Spleen (tissue), 11 donors: ENCODE data around the gene AFF1. TPM values are rescaled to one million over a fixed set of nuclear protein-coding genes. Genes with fewer than 3 reads are reported as not detected.

Experiments
- DNase-seq: peaks from one replicate; pipeline ENCODE4 v3.0.0-alpha.2; 2020
- H3K27ac ChIP-seq, 8 donors: fragments of 200-600 bp; sonication (generic) in 7 of 8; 1 replicate in 4 of 8; 2 replicates in 4 of 8; pipeline versions ENCODE4 v1.5.0 to v1.8.0; 2016 to 2021; ENCODE audit warnings: inconsistent platforms in 4 of 8, mild to moderate bottlenecking in 4 of 8, moderate library complexity in 1 of 8
- H3K27me3 ChIP-seq, 7 donors: fragments of 200-600 bp; sonication (generic) in 6 of 7; replicated peaks in 1 of 7; 1 replicate in 4 of 7; 2 replicates in 3 of 7; pipeline versions ENCODE4 v1.5.0 to v1.8.0; 2016 to 2021; ENCODE audit warnings: inconsistent platforms in 3 of 7, mild to moderate bottlenecking in 1 of 7
- H3K36me3 ChIP-seq, 6 donors: fragments of 200-600 bp; sonication (generic) in 5 of 6; 1 replicate in 4 of 6; 2 replicates in 2 of 6; pipeline versions ENCODE4 v1.5.0 to v1.8.0; 2016 to 2021; ENCODE audit warnings: inconsistent platforms in 2 of 6
- H3K4me1 ChIP-seq, 6 donors: fragments of 200-600 bp; sonication (generic) in 5 of 6; 1 replicate in 3 of 6; 2 replicates in 3 of 6; pipeline versions ENCODE4 v1.5.0 to v1.8.0; 2016 to 2021; ENCODE audit warnings: inconsistent platforms in 3 of 6
- H3K4me3 ChIP-seq, 8 donors: fragments of 200-600 bp; sonication (generic) in 7 of 8; 1 replicate in 4 of 8; 2 replicates in 4 of 8; pipeline versions ENCODE4 v1.5.0 to v1.8.0; 2016 to 2021; ENCODE audit warnings: inconsistent platforms in 4 of 8, mild to moderate bottlenecking in 4 of 8, moderate library complexity in 2 of 8
- H3K9me3 ChIP-seq, 8 donors: fragments of 200-600 bp; sonication (generic) in 7 of 8; 1 replicate in 4 of 8; 2 replicates in 4 of 8; pipeline versions ENCODE4 v1.5.0 to v1.8.0; 2016 to 2021; ENCODE audit warnings: inconsistent platforms in 4 of 8
- POLR2A ChIP-seq, 3 donors: fragments of 450-650 bp; IDR thresholded peaks; one replicate each; pipeline ENCODE4 v1.5.1; 2017; ENCODE audit warnings: antibody characterized with exemption in 3 of 3, mild to moderate bottlenecking in 1 of 3
- POLR2AphosphoS5 ChIP-seq, 3 donors: sonication (generic); formaldehyde crosslinking; IDR thresholded peaks; one replicate each; pipeline ENCODE4 v1.5.1; 2017; ENCODE audit warnings: antibody characterized with exemption in 3 of 3
- WGBS, 5 donors: extraction: QIAGEN DNeasy Blood & Tissue Kit in 3 of 5; methylation state at CpG; one replicate each; pipeline versions ENCODE4 v1.1.5 to v1.1.7; 2013 to 2018; 5-methylcytosine and 5-hydroxymethylcytosine counted together
- intact Hi-C: fragments of 100-400 bp; cut with DNase I; formaldehyde crosslinking; loops from one replicate; pipeline ENCODE4 v1.15.0; 2023; ENCODE audit warnings: low total_unique reads
- polyA plus RNA-seq, 3 donors: library from polyadenylated mRNA; stranded (reverse); fragments of 200-250 nt; gene quantifications; one replicate each; pipeline ENCODE4 v1.2.1, GENCODE V29; 2013
- total RNA-seq, 7 donors: library from RNA; depleted of rRNA in 3 of 7; stranded (reverse); fragments of >200 nt in 3 of 7; fragmentation: NEBNext Ultra II Directional in 4 of 7; extraction: Animal tissue kit (Norgen Biotek cat#: 25700) in 4 of 7; gene quantifications; one replicate each; pipeline versions ENCODE4 v1.1.0 to v1.2.1, GENCODE V29; 2016 to 2021
- TF ChIP-seq, protein P1 (sequence below), 11 experiments: fragments of 200-600 bp in 7 of 11; fragments of 450-650 bp in 4 of 11; sonication (generic) in 4 of 11; IDR thresholded peaks in 8 of 11; conservative IDR thresholded peaks in 3 of 11; 1 replicate in 7 of 11; 2 replicates in 4 of 11; pipeline versions ENCODE4 v1.4.0 to v1.8.0; 2016 to 2021; ENCODE audit warnings: antibody characterized with exemption in 11 of 11, inconsistent platforms in 4 of 11, mild to moderate bottlenecking in 1 of 11
- donor health status: healthy with polysubstance abuse.
- donor health status: DM: no; HTN: no; CAD: no; lungs with moderate emphysema.
- donor health status: DM: no; HTN: no; CAD: no.
- donor health status: Bipolar disorder and iron deficiency.
- donor health status: healthy.
- donor health status: DM: no; HTN: no; CAD: no.
- donor health status: DM: yes; HTN: yes; CAD: no.

AFF1 gene
- total and polyA plus RNA-seq, 10 donors: 4.4 to 119 (median 80.8) TPM

DNA sequence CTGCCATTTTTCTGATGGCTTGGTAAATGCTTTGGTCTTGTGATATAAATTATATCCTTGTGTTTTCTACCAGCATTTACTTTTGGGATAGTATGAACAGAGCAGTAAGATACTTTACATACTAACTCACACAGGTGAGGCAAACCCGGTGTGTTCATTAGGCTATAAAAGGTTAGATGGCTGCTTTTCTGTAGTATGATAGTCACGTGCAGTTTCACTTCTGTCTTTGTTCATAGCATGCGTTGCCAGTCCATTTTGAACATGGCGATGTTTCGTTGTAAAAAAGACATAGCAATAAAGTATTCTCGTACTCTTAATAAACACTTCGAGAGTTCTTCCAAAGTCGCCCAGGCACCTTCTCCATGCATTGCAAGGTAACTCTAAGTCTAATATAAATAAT lies 197.2 kb downstream of the AFF1 start:
- no peak for DNase-seq
- WGBS, 5 donors: 88 to 92% (median 88%) methylated on average over 8 of the region's 8 CpGs
- Histone ChIP-seq H3K4me1 (no peaks in the 10 kb centered on the region), H3K36me3 (peaks cover 0 to 100% (median 96%) of the 10 kb centered on the region in 6 donors), H3K27me3 (no peaks in the 10 kb centered on the region), H3K4me3 (no peak overlapping the region), H3K27ac (no peak overlapping the region), H3K9me3 (no peaks in the 10 kb centered on the region)
- TF ChIP-seq POLR2AphosphoS5 (IDR thresholded peaks at IDR 0.05): no peak
- TF ChIP-seq, protein P1, sequence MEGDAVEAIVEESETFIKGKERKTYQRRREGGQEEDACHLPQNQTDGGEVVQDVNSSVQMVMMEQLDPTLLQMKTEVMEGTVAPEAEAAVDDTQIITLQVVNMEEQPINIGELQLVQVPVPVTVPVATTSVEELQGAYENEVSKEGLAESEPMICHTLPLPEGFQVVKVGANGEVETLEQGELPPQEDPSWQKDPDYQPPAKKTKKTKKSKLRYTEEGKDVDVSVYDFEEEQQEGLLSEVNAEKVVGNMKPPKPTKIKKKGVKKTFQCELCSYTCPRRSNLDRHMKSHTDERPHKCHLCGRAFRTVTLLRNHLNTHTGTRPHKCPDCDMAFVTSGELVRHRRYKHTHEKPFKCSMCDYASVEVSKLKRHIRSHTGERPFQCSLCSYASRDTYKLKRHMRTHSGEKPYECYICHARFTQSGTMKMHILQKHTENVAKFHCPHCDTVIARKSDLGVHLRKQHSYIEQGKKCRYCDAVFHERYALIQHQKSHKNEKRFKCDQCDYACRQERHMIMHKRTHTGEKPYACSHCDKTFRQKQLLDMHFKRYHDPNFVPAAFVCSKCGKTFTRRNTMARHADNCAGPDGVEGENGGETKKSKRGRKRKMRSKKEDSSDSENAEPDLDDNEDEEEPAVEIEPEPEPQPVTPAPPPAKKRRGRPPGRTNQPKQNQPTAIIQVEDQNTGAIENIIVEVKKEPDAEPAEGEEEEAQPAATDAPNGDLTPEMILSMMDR (IDR thresholded peaks at IDR 0.05 in 8 of 11, conservative IDR thresholded peaks at IDR 0.05 in 3 of 11): no peak
- TF ChIP-seq POLR2A (IDR thresholded peaks at IDR 0.05): no peak
- intact Hi-C loops: no loop called here

DNA sequence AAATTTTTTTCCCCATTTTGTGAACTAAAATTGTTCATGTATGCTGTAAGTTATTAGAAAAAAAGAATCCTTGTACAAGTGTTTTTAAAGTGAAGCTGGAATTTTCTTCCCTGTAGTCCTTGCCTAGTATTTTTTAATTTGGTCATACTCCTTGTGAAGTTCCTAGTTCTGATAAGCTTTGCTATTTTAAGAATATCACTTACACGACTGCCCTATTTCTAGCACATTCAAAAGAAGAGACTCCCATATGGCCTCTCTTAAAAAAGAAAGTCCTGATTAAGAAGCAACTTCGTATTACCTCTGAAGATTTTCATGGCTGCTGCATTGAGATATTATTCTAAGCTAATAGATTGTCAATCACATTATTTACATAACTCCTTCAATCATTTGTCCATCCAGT lies 198.4 kb downstream of the AFF1 start:
- no peak overlapping the region for H3K4me3 ChIP-seq
- H3K36me3 ChIP-seq: peaks cover 0 to 100% (median 87%) of the 10 kb centered on the region in 6 donors
- 71 to 85% (median 76%) methylated on average over 2 of the region's 2 CpGs for WGBS, 5 donors
- DNase-seq: no peak
- no peaks in the 10 kb centered on the region for H3K27me3 ChIP-seq
- no peak overlapping the region for H3K27ac ChIP-seq
- TF ChIP-seq, protein P1 (IDR thresholded peaks at IDR 0.05 in 8 of 11, conservative IDR thresholded peaks at IDR 0.05 in 3 of 11): no peak
- TF ChIP-seq POLR2A (IDR thresholded peaks at IDR 0.05): no peak
- TF ChIP-seq POLR2AphosphoS5 (IDR thresholded peaks at IDR 0.05): no peak
- no peaks in the 10 kb centered on the region for H3K9me3 ChIP-seq
- intact Hi-C loops: no loop called here
- no peaks in the 10 kb centered on the region for H3K4me1 ChIP-seq

DNA sequence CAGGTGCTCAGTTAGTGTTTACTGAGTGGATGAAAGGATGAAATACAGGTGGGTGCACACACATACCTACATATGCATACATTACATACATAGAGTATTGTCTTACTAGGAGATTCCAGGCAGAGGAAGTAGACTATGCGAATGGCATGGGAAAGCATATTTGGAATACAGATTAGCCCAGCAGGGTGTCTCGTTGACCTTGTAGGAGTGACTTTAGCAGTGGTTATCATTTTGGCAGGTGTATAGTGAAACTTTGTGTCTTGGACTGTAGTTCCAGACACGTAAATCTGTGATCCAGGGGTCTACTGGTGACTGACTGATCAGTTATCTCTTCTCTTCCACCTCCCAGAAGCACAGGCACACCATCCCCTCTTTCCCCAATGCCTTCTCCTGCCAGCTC lies 199.3 kb downstream of the AFF1 start:
- H3K4me3 ChIP-seq: no peak overlapping the region
- H3K27ac ChIP-seq: no peak overlapping the region
- no peaks in the 10 kb centered on the region for H3K27me3 ChIP-seq
- no peak for DNase-seq
- TF ChIP-seq POLR2A (IDR thresholded peaks at IDR 0.05) (no peak), POLR2AphosphoS5 (IDR thresholded peaks at IDR 0.05) (no peak)
- TF ChIP-seq, protein P1 (IDR thresholded peaks at IDR 0.05 in 8 of 11, conservative IDR thresholded peaks at IDR 0.05 in 3 of 11): no peak
- WGBS, 5 donors: 78 to 100% (median 94%) methylated on average over 3 of the region's 3 CpGs
- H3K4me1 ChIP-seq: no peaks in the 10 kb centered on the region
- H3K36me3 ChIP-seq: peaks cover 0 to 100% (median 78%) of the 10 kb centered on the region in 6 donors
- H3K9me3 ChIP-seq: no peaks in the 10 kb centered on the region
- intact Hi-C loops: no loop called here

DNA sequence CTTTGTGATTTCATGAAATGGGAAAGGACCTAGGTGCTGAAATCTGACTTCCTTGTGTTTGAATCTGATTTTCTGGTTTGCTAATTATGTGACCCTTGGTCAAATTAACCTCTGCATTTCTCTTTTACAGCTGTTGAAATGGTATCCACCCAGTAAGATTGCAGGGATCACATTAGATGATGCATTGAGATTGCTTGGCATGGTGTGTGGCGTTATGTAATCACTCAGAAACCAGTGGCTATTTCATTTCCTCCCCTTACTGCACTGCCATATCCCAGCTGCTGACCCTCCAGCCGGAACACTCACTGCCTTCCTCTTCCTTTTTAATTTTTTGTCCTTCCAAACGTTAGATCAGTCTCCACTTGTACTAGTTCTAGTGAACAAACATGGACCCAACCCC lies 206.6 kb downstream of the AFF1 start:
- H3K27me3 ChIP-seq: no peaks in the 10 kb centered on the region
- no peak overlapping the region for H3K4me3 ChIP-seq
- no peak for TF ChIP-seq POLR2AphosphoS5 (IDR thresholded peaks at IDR 0.05)
- no peak for TF ChIP-seq POLR2A (IDR thresholded peaks at IDR 0.05)
- TF ChIP-seq, protein P1 (IDR thresholded peaks at IDR 0.05 in 8 of 11, conservative IDR thresholded peaks at IDR 0.05 in 3 of 11): no peak
- 24 to 61% (median 43%) methylated on average over 3 of the region's 3 CpGs for WGBS, 5 donors
- intact Hi-C loops: no loop called here
- H3K36me3 ChIP-seq: peaks cover 0 to 87% (median 16%) of the 10 kb centered on the region in 6 donors
- no peak for DNase-seq
- H3K4me1 ChIP-seq: peaks cover 0 to 6% (median 0%) of the 10 kb centered on the region in 6 donors
- H3K27ac ChIP-seq: no peak overlapping the region
- H3K9me3 ChIP-seq: no peaks in the 10 kb centered on the region
